ENCODE measurements around the gene DNAJC19.

The DNAJC19 gene

GRCh38 chr3:180961087-180961486 lies 28.4 kb downstream of the DNAJC19 start:
- no peak for DNase-seq

GRCh38 chr3:180959691-180960090 lies 29.8 kb downstream of the DNAJC19 start:
- DNase-seq, result no peak

- DNase-seq, result peak in 1 of 2 experiments; percentile 10
Measured at GRCh38 chr3:180947761-180948390, 41.7 kb downstream of the DNAJC19 start.

GRCh38 chr3:180940826-180941225 lies 48.7 kb downstream of the DNAJC19 start:
- DNase-seq, result no peak

GRCh38 chr3:180934638-180935037 lies 54.9 kb downstream of the DNAJC19 start:
- DNase-seq, result no peak

All from AML-193 (cell line).